HCEC 1CT (cell line): ENCODE measurements around the gene CDH3.

Source experiments
- DNase-seq: peaks from one replicate; pipeline ENCODE4 v3.0.0-alpha.2; 2017

CDH3 gene

DNA sequence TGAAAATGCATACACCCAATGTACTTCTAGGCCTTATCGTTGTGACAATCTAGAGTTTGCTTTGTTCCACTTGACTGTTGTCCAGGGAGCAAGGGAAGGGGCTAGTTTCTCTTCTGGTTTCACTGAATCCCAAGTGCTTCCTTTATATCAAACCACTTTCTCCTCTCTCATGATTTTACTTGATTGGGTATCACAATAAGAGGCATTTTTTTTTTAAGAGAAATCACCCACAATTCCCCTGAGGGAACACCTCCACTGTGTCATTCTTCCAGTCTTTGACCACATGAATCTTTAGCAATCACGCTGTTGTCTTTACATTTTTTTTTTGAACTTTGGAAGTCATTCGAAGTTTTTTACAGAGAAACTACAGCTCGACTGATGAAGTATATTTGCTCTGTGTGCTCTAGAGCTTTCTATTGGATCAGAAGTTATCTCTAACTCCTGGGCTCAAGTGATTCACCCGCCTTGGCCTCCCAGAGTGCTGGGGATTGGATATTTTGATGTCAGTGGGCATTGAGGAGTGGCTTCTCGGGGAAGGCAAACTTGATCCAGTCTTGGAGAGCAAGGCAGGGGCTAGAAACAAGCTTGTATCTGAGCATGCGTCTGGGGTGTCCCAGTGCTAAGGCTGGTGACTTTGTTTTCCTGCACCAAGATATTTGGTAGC lies 95.0 kb downstream of the CDH3 start:
- no peak for DNase-seq

DNA sequence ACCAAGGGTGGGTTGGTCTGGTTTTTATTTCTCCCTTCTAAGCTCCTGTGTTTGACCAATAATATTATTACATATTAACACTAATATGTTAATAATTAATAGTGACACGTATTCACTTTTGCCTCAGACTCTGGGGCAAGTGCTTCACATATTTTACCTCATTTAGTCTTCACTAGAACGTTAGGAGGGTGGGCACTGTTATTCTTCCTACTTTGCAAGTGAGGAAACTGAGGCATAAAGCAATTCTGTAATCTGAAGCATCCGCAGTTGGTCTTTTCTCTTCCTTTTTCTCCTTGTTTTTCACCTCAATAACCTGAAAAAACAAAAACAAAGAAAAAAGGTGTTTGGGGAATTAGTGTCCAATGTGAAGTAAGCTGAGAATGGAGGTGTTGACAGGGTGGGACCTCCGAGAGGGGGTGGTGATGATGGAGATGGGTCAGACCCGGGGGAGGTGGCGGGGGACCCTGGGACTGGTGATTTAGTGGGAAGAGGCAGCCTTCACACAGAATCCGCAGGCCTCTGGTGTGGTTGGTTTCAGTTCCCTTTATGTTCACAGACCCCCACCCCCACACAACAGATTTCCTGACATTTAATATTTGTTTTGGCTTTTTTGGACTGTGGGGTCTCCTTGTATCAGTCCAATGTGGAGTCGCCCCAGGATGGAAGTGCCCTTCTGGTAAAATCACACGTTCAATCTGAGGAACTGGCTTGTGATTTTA lies 95.7 kb downstream of the CDH3 start:
- no peak for DNase-seq

- no peak for DNase-seq
Observed at GRCh38 chr16:68743664-68744063, 98.6 kb downstream of the CDH3 start.

- DNase-seq = no peak
Observed at GRCh38 chr16:68744744-68745280, 99.7 kb downstream of the CDH3 start.

DNA sequence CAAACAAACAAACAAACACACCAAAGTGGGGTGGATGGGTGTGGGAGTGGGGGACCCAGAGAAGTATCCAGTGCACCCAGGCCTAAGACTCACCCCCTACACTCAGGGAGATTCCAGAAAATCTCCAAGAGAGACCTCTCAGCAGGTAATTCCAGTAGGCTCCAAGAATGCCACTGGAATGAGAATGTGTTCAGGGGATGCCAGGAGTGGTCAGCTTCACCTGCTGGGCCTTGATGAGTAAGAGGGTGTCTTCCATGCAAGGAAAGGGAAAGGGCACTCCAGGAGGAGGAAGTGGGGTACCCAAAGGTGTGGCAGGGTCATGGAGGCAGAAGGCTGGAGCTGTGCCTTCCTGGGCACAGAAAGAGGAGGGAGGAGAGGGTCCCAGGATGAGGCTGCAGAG lies 101.8 kb downstream of the CDH3 start:
- no peak for DNase-seq

- DNase-seq = no peak
Observed at GRCh38 chr16:68749432-68749831, 104.3 kb downstream of the CDH3 start.
